Activated CD4-positive, alpha-beta T cell treated with anti-CD3 and anti-CD28 coated beads for 4 hours (primary cell): ENCODE results near the gene RNF150.
"Not testable (repeated sequence)": the region's sequence is repeated elsewhere in the genome, so short reads cannot be mapped to it uniquely, and the experiment has no call there.

Experiments used
- DNase-seq, 2 donors: peaks; one replicate each; pipeline ENCODE4 v3.0.0-alpha.2; 2020

RNF150 gene

GRCh38 chr4:140810591-140811169 is 322.6 kb downstream of the RNF150 start:
- DNase-seq, result not testable (repeated sequence)
